HG02970 (cell line): ENCODE data around the gene MST1R.

ENCODE experiments used
- ATAC-seq: cut with Tn5 transposase; IDR thresholded peaks from one replicate; pipeline ENCODE4 v1.9.1; 2021; ENCODE audit warnings: mild to moderate bottlenecking, moderate library complexity, moderate number of reproducible peaks; ENCODE audit not compliant: unreplicated experiment, low FRiP score

The MST1R gene

DNA sequence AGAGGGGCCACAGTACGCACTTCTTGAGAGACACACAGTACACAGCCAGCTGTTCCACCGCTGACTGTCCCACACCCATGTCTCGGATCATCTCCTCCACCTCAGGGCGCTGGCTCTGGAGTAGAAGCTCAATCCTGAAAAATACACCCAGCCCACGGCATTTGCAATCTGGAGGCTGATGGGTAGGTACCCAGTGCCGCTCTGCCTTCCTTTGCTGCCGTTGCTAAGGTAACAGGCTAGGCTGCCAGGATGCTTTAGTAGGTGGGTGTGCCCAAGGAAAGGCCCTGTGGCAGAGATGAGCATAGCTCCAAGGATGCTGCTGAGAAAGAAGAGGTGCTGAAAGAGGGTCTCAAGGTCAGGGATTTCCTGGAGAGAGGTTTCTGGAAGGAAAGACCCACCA, 61.9 kb downstream of the MST1R start:
- no peak for ATAC-seq

DNA sequence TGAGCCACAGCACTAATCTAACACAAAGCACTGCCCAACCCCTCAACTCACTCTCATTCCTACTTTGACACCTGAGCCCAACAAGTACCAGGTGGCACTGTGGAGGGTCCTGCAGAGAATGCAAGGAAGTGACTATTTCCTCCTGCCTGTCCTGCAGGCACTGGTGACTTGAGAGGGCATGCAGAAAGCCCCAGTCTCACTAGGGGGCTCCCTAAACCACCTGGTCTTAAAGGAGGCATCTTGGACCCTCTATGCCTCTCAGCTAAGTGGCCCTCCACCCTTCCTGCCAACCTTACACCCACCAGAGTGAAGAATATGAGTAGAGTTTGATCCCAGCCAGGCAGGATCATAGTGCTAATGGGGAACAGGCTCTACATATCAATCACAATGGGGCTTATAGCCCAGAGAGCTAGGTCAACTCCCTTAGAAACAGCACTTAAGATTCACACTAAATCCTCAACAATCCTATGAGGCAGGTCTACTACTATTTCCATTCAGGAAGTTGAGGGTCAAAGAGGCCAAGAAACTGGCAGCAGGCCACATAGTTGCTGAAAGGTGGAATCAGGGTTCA, 62.5 kb downstream of the MST1R start:
- no peak for ATAC-seq

DNA sequence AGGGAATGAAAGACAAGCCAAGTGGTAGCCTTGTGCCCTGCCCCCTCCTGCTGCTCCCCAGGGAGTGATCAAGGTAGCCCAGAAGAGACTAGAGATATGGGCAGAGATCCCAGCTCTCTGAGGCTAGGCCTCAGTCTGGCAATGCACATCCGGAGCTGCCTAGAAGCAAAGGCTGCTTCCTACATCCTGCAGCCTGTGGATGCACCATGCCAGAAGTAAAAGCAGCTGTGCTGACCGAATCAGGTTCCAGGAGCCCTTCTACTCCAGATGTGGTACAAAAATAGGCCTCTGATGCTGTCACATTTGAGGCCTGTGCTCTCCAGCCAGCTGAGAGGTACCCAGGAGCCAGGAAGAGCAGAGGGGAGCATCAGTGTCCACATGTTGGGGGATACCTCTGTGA, 63.3 kb downstream of the MST1R start:
- ATAC-seq = no peak

DNA sequence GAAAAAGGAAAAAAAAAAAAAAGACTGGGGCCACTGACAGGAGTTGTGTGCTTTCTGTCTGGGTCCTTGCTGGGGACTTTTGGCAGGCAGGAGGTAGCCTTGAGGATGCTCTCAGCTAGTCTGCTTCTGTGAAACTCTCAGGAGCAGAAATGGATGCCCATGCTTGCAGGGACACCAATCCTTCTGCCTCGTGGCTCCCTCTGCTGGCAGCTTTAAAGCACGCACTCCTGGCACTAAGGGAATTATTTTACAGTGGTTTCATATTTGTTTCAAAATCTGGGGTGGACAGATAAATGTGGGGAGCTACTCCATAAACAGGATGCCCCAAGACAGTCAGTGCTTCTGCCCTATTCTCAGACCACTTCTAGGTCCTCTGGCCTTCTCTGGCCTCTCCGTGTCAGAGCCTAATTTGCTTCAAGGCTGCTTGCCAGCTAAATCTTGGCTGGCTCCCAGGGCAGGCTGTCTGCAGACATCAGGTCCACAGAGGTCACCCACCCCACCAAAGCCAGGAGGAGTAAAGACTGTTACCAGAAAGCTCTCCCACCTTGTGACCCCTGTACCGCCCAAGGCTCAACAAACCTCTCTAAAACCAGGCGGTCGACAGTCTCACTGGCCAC, 64.4 kb downstream of the MST1R start:
- ATAC-seq = peak; percentile 52
